MG63 (cell line): ENCODE measurements around the gene DLST. TPM values are rescaled to one million over a fixed set of nuclear protein-coding genes. Genes with fewer than 3 reads are reported as not detected.

ENCODE experiments used
- DNase-seq: peaks from one replicate; pipeline ENCODE4 v3.0.0-alpha.2; 2020
- H3K27me3 ChIP-seq: fragments of 250-450 bp; sonication (Bioruptor Pico); 2 replicates; pipeline ENCODE4 v1.5.1; 2020; ENCODE audit warnings: mild to moderate bottlenecking, moderate library complexity
- H3K36me3 ChIP-seq: fragments of 250-450 bp; sonication (Bioruptor Pico); 2 replicates; pipeline ENCODE4 v1.5.1; 2020; ENCODE audit warnings: mild to moderate bottlenecking, moderate library complexity
- H3K4me3 ChIP-seq: fragments of 250-450 bp; sonication (Bioruptor Pico); 2 replicates; pipeline ENCODE4 v1.5.1; 2020; ENCODE audit warnings: mild to moderate bottlenecking, moderate library complexity
- H3K9me3 ChIP-seq: fragments of 250-450 bp; sonication (Bioruptor Pico); 2 replicates; pipeline ENCODE4 v1.5.1; 2020; ENCODE audit warnings: mild to moderate bottlenecking, moderate library complexity
- total RNA-seq: library from RNA; depleted of rRNA; stranded (reverse); fragments of >200 nt; shearing (Covaris generic); gene quantifications from 2 replicates; pipeline ENCODE4 v1.2.3, GENCODE V29; 2014; ENCODE audit warnings: low replicate concordance

Gene DLST
- total RNA-seq, 1 experiment from 2014 or later: 52.6 TPM

GRCh38 chr14:74855945-74856344, 25.8 kb upstream of the DLST start:
- DNase-seq: no peak
- Histone ChIP-seq H3K36me3 (no peaks in the 10 kb centered on the region), H3K4me3 (no peak overlapping the region), H3K27me3 (no peaks in the 10 kb centered on the region), H3K9me3 (no peaks in the 10 kb centered on the region)

DNA sequence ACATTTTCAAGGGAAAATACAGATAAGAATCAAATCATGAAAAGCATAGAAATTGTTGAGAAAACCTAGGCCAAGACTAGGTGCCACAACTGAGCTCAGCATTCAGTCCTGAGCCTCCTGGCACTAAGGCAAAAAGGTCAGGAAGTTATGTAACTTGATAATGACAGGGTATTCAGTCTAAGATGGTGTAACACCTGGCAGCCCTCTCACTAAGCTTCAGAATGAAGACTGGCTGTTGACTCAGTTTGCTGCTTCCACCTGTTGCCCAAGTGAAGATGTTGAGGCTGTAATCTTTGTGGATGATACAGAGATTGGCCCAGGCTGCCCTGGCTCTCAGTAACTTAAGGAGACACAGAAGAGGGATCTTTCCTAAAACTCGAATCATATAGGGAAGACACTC, 25.4 kb upstream of the DLST start:
- DNase-seq: no peak
- H3K4me3 ChIP-seq: no peak overlapping the region
- no peaks in the 10 kb centered on the region for H3K9me3 ChIP-seq
- H3K27me3 ChIP-seq: no peaks in the 10 kb centered on the region
- H3K36me3 ChIP-seq: no peaks in the 10 kb centered on the region

DNA sequence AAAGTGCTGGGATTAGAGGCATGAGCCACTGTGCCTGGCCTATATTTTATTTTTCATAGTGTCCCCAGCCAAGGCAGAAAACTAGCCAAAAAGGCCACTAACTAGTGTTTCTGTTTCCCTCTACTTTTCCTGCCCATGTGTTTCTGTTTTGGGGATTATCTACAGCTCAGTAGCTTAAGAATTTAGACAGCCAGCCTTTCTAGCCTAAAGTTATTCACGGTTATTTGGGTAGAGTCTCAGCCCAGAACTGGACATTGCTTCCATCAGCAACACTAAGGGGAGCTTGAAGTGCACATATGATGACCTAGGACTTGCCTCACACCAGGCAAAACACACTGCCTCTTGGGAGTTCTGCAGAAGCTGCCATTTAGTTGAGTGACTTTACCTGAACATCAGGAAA, 23.7 kb upstream of the DLST start:
- no peaks in the 10 kb centered on the region for H3K36me3 ChIP-seq
- no peaks in the 10 kb centered on the region for H3K9me3 ChIP-seq
- no peak overlapping the region for H3K4me3 ChIP-seq
- no peaks in the 10 kb centered on the region for H3K27me3 ChIP-seq
- no peak for DNase-seq

DNA sequence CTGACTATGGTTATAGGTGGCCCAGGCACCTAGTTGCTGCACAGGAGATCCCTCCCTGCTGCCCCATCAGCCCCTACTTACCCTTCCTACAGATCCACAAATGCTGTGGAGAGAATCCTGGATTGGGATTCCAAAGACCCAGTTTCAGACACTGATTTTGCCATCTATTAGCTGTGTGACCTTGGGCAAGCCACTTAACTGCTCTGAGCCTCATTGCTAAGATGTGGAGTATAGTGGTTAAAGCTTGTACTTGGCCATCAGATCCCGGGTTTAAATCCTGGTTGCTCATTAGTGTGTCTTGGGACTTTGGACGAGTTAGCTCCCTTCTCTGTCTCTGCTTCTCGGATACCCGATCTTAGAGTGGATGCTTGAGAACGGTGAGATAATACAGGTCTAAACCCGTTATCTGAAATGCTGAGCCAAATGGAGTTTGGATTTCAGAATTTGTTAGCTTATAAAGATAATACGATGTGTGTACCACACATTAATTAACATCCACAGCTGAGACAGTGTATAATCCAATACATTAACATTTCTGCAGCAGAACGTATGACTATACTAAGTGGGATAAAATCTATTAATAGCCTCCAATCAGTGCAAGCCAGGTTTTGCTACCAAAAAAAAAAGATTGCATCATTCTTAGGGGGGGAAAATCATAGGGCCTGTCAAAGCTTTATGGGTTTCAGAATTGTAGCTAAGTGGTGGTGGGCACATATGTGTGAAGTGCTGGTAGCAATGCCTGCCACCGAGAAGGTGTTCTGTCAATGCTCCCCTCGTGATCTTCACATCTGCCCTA, 21.8 kb upstream of the DLST start:
- no peak for DNase-seq
- Histone ChIP-seq H3K9me3 (no peaks in the 10 kb centered on the region), H3K36me3 (no peaks in the 10 kb centered on the region), H3K27me3 (no peaks in the 10 kb centered on the region), H3K4me3 (no peak overlapping the region)

DNA sequence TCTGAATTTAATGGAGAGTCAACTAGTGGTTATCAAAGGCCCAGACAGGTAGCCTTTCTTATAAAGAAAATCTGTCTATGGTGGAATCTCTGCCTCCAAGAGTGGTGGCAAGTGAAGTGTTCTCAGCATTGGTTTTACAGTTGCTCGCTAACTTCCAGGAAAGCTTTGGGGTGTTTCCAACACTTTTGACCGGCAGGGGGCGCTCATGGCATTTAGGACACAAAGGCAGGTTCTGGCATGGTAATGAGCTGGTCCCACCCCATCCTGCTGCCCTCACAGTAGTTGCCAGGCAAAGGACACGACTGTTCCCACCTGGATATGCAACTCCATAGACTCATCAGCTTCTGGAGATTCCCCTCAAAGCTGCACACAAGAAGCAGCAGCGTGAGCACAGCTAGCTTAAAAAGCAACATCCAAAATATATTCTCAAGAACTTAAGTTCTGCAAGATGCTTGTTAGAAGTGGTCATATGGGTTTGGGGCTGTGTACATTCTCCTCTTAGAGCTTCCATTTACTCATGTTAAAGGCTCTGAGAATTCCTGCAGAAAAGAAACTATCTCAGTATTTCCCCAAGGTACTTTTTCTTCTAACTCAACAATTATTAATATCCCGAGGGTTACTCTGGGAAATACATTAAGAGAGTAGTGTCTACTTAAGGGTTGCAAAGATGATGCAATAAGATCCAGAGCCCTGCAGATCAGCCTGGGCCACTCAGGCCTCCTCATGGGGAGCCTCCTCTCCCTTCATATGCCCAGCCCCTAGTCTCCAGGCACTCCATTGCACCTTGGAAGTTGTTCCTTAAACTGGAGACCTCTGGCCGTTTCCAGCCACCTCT, 20.6 kb upstream of the DLST start:
- DNase-seq: peak; percentile 61
- H3K36me3 ChIP-seq: no peaks in the 10 kb centered on the region

DNA sequence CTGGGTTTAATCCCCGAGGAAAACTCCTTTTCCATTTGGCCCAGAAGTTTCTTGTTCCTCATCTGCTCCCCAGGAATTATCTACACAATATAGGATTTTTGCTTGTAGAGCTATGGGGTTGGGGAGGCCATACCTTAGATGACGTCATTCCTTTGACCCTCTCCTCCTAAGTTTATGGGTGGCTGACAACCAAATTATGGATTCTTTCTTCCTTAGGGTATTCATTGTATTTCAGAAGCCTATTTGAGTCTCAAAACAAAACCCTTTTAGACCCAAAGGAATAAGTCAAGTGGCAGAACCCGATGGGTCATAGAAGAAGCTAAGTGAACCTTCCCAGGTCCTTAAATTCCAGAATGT, 20.0 kb upstream of the DLST start:
- H3K4me3 ChIP-seq: no peak overlapping the region
- no peaks in the 10 kb centered on the region for H3K27me3 ChIP-seq
- no peak for DNase-seq
- H3K36me3 ChIP-seq: no peaks in the 10 kb centered on the region
- H3K9me3 ChIP-seq: no peaks in the 10 kb centered on the region

More for the DNA sequence above, 20.6 kb upstream of the DLST start:
- H3K27me3 ChIP-seq: no peaks in the 10 kb centered on the region
- no peak overlapping the region for H3K4me3 ChIP-seq
- H3K9me3 ChIP-seq: no peaks in the 10 kb centered on the region

DNA sequence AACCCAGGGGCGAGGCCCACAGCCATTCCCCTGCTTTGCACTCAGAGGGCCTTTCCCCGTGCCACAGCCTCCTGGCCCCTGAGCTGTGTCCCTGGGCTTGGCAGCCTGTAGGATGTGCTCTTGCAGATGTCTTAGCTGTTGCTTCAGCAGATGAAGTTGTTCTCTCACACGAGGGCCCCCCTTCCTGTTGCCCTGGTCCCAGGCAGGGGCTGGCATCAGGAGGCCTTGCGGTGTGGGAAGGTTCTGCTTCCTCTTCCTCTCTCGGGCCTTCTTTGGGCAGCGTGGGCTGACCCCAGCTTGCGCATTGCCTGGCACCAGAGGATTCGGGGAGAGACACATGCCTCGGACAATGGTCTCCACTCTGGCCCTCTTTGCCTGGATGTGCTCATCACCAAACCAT, 18.4 kb upstream of the DLST start:
- no peak for DNase-seq
- H3K27me3 ChIP-seq: no peaks in the 10 kb centered on the region
- no peaks in the 10 kb centered on the region for H3K9me3 ChIP-seq
- H3K4me3 ChIP-seq: no peak overlapping the region
- H3K36me3 ChIP-seq: no peaks in the 10 kb centered on the region

DNA sequence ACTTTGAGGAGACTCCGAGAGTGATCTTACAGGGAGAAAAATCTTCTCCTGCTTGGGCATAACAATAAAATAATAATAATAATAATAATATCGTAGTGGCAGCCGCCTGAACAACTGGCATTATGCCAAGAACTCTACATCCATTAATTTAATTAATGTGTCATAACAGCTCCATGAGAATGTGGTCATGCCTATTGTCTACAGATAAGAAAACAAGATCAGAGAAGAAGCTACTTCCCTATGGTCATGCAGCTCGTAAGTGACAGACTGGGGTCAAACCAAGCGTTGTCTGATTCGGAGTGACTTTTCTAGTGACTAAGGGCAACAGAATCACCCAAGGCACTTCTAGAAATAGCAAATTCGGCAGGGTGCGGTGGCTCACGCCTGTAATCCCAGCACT, 17.5 kb upstream of the DLST start:
- no peak overlapping the region for H3K4me3 ChIP-seq
- H3K27me3 ChIP-seq: no peaks in the 10 kb centered on the region
- no peaks in the 10 kb centered on the region for H3K36me3 ChIP-seq
- DNase-seq: no peak
- no peaks in the 10 kb centered on the region for H3K9me3 ChIP-seq

DNA sequence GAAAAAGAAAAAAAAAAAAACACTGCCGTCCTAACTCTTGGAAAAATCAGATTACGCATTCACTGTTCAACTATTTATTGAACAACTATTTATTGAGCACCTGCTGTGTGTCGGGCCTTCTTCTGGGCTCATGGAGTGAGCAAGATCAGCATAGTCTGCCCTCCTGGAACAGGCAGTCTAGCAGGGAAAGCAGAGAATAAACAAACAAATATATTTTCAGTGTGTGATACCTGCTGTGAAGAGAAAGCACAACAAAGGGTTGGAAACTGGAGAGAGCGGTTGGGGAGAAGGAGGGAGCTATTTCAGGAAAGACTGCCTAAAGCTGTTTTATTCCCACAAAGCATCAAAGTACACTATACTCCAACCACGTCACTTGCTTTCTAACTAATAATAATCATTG, 16.6 kb upstream of the DLST start:
- Histone ChIP-seq H3K4me3 (no peak overlapping the region), H3K9me3 (no peaks in the 10 kb centered on the region), H3K36me3 (no peaks in the 10 kb centered on the region), H3K27me3 (no peaks in the 10 kb centered on the region)
- no peak for DNase-seq

GRCh38 chr14:74866708-74867389, 14.9 kb upstream of the DLST start:
- Histone ChIP-seq H3K36me3 (no peaks in the 10 kb centered on the region), H3K4me3 (no peak overlapping the region), H3K9me3 (no peaks in the 10 kb centered on the region), H3K27me3 (no peaks in the 10 kb centered on the region)
- DNase-seq: no peak

GRCh38 chr14:74867673-74868072, 14.0 kb upstream of the DLST start:
- no peaks in the 10 kb centered on the region for H3K9me3 ChIP-seq
- H3K27me3 ChIP-seq: no peaks in the 10 kb centered on the region
- DNase-seq: no peak
- H3K4me3 ChIP-seq: no peak overlapping the region
- no peaks in the 10 kb centered on the region for H3K36me3 ChIP-seq

DNA sequence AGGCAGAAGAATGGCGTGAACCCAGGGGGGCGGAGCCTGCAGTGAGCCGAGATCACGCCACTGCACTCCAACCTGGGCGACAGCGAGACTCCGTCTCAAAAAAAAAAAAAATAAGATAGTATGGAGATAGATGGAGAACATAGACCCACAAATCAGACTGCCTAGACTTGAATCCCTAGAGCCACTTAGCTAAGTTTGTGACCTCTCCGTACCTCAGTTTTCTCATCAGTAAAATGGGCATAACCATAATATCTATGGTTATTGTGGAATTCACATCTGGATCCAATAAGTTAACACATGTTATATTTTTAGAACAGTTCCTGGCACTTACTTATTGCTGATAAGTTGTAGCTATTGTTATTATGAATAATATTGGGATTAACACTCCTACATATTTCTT, 13.0 kb upstream of the DLST start:
- Histone ChIP-seq H3K36me3 (no peaks in the 10 kb centered on the region), H3K4me3 (no peak overlapping the region), H3K27me3 (no peaks in the 10 kb centered on the region), H3K9me3 (no peaks in the 10 kb centered on the region)
- no peak for DNase-seq

GRCh38 chr14:74871819-74872218, 9.9 kb upstream of the DLST start:
- no peaks in the 10 kb centered on the region for H3K36me3 ChIP-seq
- H3K9me3 ChIP-seq: no peaks in the 10 kb centered on the region
- H3K27me3 ChIP-seq: no peaks in the 10 kb centered on the region
- no peak overlapping the region for H3K4me3 ChIP-seq
- no peak for DNase-seq

GRCh38 chr14:74875204-74875603, 6.5 kb upstream of the DLST start:
- Histone ChIP-seq H3K9me3 (no peaks in the 10 kb centered on the region), H3K4me3 (no peak overlapping the region), H3K36me3 (no peaks in the 10 kb centered on the region), H3K27me3 (no peaks in the 10 kb centered on the region)
- DNase-seq: no peak

DNA sequence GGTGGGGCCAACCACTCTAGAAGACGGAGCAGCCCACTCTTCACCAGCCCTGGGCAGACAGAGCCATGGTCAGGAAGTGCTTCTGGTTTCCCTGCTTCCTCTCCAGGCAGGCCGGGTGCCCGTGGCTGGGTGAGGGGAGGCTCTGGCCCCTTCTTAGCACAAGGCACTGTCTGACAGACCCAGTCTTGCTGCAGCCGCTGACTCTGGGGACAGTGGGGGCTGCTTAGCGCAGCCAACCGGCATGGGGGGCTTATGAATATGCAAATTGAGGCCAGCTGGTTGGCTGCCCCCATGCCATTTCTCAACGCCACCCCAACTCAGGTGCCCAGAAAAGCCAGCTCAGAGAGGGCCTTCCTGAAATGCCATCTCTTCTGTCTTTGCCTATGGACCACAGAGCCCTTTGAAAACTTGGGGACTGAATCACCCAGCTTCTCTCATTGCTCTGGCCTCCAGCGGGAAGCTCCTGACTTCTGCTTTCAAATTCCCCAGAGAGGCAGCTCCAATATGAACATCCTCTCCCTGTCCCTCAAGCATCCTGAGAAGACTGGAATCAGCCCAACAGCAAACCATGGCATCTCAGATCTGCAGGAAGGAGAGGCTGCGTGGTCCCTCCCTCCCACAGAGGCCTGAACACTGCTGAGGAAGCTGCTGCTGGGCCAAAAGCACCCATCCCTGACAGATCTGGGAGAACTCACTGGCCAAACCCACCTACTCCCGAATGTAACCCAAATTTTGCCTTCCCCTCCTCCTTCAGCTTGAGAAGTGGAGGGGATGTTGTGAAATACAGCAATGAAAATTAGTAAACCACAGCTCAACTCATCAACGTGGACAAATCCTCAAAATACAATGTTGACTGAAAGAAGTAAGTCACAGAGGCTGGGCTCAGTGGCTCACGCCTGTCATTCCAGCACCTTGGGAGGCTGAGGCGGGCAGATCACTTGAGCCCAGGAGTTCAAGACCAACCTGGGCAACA, 5.5 kb upstream of the DLST start, which contains the start of gene PROX2:
PROX2 (minus strand) TSS at position 205 of the 973 bp plus-strand sequence. CDS start 12,311 bp downstream, outside the sequence.
- no peak for DNase-seq
- H3K27me3 ChIP-seq: no peaks in the 10 kb centered on the region
- no peaks in the 10 kb centered on the region for H3K36me3 ChIP-seq
- H3K9me3 ChIP-seq: no peaks in the 10 kb centered on the region
- no peak within 1 kb of the TSS for H3K4me3 ChIP-seq

DNA sequence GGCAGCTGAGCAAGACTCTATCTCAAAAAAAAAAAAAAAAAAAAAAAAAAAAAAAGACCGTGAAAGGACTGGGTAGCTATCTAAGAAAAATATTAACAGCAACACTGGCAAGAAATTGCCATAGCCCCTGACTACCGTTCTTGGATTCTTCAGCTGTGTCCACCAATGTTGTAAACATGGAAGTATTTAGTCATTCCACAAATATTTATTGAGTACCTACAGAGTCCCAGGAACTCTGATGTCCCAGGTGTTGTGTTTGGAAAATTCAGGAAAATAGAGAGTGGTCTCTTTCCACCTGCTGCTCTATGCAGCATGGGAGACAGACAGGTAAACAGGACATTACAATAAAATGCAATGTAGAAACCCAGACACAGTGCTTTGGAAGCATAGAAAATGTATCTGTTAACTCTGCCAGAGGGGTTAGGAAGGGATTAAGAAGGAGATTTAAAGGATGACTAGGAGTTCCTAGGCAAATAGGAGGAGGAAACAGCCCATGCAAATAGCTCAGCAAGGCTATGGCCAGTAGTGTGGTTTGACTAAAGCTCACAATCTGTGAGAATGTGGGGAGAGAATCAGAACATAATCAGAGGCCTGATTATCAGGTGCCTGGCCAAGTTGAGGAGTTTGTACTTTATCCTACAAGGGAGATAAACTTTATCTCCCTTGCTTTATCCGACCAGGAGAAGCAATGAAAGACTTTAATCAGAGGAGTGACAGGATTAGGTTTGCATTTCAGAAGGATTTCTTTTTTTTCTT, 2.1 kb upstream of the DLST start:
- DNase-seq: peak; percentile 16
- Histone ChIP-seq H3K9me3 (no peaks in the 10 kb centered on the region), H3K36me3 (no peaks in the 10 kb centered on the region), H3K27me3 (no peaks in the 10 kb centered on the region), H3K4me3 (no peak overlapping the region)
